Measurements from ENCODE around the gene MTCL1.

Gene MTCL1

DNA sequence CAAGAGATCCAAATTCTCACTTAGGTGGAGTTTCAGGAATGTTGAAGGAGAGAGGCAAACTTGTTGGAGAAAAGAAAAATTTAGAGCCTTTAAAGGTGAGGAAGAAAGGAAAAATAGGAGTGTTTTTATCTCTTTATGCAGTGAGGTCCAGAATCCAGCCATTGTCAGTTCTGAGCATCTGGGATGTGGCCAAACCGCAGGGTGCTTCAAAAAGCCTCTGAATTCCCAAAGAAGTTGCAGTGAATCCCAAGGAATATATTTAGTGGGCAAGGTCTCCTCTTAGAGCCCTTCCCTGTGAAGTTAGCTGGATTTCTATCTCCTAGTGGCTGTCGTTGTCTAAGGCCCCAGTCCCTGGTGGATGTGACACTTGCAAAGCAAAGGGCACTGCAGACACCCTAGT lies 51.2 kb downstream of the MTCL1 start:
- H3K4me2 ChIP-seq (ENCODE audit: low read length), result no peak overlapping the region
- H3K36me3 ChIP-seq (ENCODE audit: insufficient read depth, low read length), result peaks cover 68% of the 10 kb centered on the region
- H3K4me3 ChIP-seq (ENCODE audit: low read depth, low read length, poor library complexity, severe bottlenecking), result no peak overlapping the region
- peaks cover 16% of the 10 kb centered on the region for H3K9me3 ChIP-seq (ENCODE audit: low read length)
- H3K79me2 ChIP-seq (ENCODE audit: insufficient read depth, low read length), result no peaks in the 10 kb centered on the region; the same call in 1 of the 2 replicates
- H3K4me1 ChIP-seq (ENCODE audit: insufficient read depth, low read length, severe bottlenecking), result peaks cover 37% of the 10 kb centered on the region
- H3K9me2 ChIP-seq (ENCODE audit: low read depth, low read length), result no peaks in the 10 kb centered on the region
- H3F3A ChIP-seq (ENCODE audit: insufficient read depth, low read length), result no peaks in the 10 kb centered on the region
- no peak overlapping the region for H3K9ac ChIP-seq (ENCODE audit: low read length)
- no peaks in the 10 kb centered on the region for H4K20me1 ChIP-seq (ENCODE audit: insufficient read depth, low read length)
- no peak overlapping the region for H2AFZ ChIP-seq (ENCODE audit: low read length)
- no peaks in the 10 kb centered on the region for H3K27me3 ChIP-seq (ENCODE audit: insufficient read depth, low read length)
- TF ChIP-seq, protein P1, sequence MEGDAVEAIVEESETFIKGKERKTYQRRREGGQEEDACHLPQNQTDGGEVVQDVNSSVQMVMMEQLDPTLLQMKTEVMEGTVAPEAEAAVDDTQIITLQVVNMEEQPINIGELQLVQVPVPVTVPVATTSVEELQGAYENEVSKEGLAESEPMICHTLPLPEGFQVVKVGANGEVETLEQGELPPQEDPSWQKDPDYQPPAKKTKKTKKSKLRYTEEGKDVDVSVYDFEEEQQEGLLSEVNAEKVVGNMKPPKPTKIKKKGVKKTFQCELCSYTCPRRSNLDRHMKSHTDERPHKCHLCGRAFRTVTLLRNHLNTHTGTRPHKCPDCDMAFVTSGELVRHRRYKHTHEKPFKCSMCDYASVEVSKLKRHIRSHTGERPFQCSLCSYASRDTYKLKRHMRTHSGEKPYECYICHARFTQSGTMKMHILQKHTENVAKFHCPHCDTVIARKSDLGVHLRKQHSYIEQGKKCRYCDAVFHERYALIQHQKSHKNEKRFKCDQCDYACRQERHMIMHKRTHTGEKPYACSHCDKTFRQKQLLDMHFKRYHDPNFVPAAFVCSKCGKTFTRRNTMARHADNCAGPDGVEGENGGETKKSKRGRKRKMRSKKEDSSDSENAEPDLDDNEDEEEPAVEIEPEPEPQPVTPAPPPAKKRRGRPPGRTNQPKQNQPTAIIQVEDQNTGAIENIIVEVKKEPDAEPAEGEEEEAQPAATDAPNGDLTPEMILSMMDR (IDR thresholded peaks at IDR 0.05; ENCODE audit: low read length), result no peak
- no peak for TF ChIP-seq EZH2 (IDR thresholded peaks at IDR 0.05; ENCODE audit: borderline replicate concordance, low read length)
- no peak overlapping the region for H3K27ac ChIP-seq (ENCODE audit: low read depth, low read length, poor library complexity, severe bottlenecking)

DNA sequence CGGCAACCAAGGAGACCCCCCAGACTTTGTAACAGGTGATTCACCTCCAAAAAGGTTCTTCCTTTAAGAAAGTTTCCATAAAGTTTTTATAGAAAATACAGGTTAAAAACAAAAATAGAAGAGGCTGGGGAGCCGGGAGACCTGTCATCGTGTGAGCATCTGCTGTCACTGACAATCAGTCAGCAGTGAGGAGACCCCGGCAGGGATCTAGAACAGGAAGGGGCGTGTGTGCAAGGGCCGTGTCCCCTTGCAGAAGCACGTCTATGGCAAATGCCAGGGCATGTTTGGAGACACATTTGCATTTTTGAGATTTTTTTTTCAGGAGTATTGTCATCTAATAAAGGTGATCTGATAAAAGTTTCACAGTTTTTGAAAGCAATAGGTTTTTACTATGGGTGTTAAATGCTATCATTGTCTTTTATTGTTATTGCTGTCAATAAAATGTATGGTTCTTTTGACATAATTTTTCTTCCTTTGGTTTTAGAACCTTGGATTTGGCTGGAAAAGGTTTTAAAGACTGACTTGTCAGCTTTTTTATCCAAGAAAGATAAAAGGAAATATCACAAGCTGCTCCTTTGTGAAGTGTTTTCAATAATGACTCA lies 52.1 kb downstream of the MTCL1 start:
- H3K27me3 ChIP-seq (ENCODE audit: insufficient read depth, low read length), result no peaks in the 10 kb centered on the region
- TF ChIP-seq, protein P1 (IDR thresholded peaks at IDR 0.05; ENCODE audit: low read length), result no peak
- no peak for TF ChIP-seq EZH2 (IDR thresholded peaks at IDR 0.05; ENCODE audit: borderline replicate concordance, low read length)
- peaks cover 22% of the 10 kb centered on the region for H3K9me3 ChIP-seq (ENCODE audit: low read length)
- H3K36me3 ChIP-seq (ENCODE audit: insufficient read depth, low read length), result peaks cover 72% of the 10 kb centered on the region
- no peak overlapping the region for H3K27ac ChIP-seq (ENCODE audit: low read depth, low read length, poor library complexity, severe bottlenecking)
- H3K4me2 ChIP-seq (ENCODE audit: low read length), result no peak overlapping the region
- H4K20me1 ChIP-seq (ENCODE audit: insufficient read depth, low read length), result no peaks in the 10 kb centered on the region
- H3K9ac ChIP-seq (ENCODE audit: low read length), result no peak overlapping the region
- H3K4me1 ChIP-seq (ENCODE audit: insufficient read depth, low read length, severe bottlenecking), result peaks cover 28% of the 10 kb centered on the region
- H2AFZ ChIP-seq (ENCODE audit: low read length), result no peak overlapping the region
- no peaks in the 10 kb centered on the region for H3K79me2 ChIP-seq (ENCODE audit: insufficient read depth, low read length)
- no peak overlapping the region for H3K4me3 ChIP-seq (ENCODE audit: low read depth, low read length, poor library complexity, severe bottlenecking)
- H3K9me2 ChIP-seq (ENCODE audit: low read depth, low read length), result no peaks in the 10 kb centered on the region
- H3F3A ChIP-seq (ENCODE audit: insufficient read depth, low read length), result no peaks in the 10 kb centered on the region

DNA sequence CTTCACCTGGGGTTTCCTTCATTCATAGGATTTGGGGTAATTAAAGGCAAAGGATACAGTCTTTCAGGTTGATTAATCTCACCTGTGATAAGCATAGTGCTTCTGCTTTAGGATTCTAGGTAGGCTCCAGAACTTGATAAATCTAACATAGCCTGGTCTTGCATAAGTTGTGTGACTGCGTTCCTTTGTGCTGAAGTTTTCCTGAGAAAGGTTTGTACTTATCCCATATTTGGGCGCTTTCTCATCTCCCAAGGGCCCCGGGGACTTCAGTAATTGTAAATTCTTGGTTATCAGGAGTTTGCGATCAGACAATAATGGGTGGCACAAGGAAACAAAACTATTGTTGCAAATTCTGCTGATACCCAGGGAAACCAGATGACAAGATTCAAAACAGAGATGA lies 53.1 kb downstream of the MTCL1 start:
- Histone ChIP-seq H3K27ac (ENCODE audit: low read depth, low read length, poor library complexity, severe bottlenecking) (no peak overlapping the region), H3K4me1 (ENCODE audit: insufficient read depth, low read length, severe bottlenecking) (peaks cover 23% of the 10 kb centered on the region), H2AFZ (ENCODE audit: low read length) (no peak overlapping the region), H3K4me2 (ENCODE audit: low read length) (no peak overlapping the region), H4K20me1 (ENCODE audit: insufficient read depth, low read length) (no peaks in the 10 kb centered on the region), H3F3A (ENCODE audit: insufficient read depth, low read length) (no peaks in the 10 kb centered on the region), H3K4me3 (ENCODE audit: low read depth, low read length, poor library complexity, severe bottlenecking) (no peak overlapping the region), H3K9me2 (ENCODE audit: low read depth, low read length) (no peaks in the 10 kb centered on the region), H3K79me2 (ENCODE audit: insufficient read depth, low read length) (no peaks in the 10 kb centered on the region), H3K9me3 (ENCODE audit: low read length) (peaks cover 22% of the 10 kb centered on the region), H3K36me3 (ENCODE audit: insufficient read depth, low read length) (peaks cover 72% of the 10 kb centered on the region), H3K9ac (ENCODE audit: low read length) (no peak overlapping the region), H3K27me3 (ENCODE audit: insufficient read depth, low read length) (no peaks in the 10 kb centered on the region)
- TF ChIP-seq, protein P1 (IDR thresholded peaks at IDR 0.05; ENCODE audit: low read length), result no peak
- no peak for TF ChIP-seq EZH2 (IDR thresholded peaks at IDR 0.05; ENCODE audit: borderline replicate concordance, low read length)
